GM12892 (cell line): ENCODE results near the gene ARID5B.

Experiments used
- POLR2A ChIP-seq: IDR thresholded peaks from 2 replicates; pipeline ENCODE4 v1.6.1; 2011; ENCODE audit warnings: low read depth, low read length, control low read depth
- POLR2AphosphoS5 ChIP-seq: IDR thresholded peaks from 2 replicates; pipeline ENCODE4 v1.6.1; 2011; ENCODE audit warnings: low read depth, low read length, control low read depth
- TAF1 ChIP-seq: IDR thresholded peaks from 2 replicates; pipeline ENCODE4 v1.6.1; 2011; ENCODE audit warnings: low read depth, mild to moderate bottlenecking, control low read depth, low read length, borderline replicate concordance

DNA sequence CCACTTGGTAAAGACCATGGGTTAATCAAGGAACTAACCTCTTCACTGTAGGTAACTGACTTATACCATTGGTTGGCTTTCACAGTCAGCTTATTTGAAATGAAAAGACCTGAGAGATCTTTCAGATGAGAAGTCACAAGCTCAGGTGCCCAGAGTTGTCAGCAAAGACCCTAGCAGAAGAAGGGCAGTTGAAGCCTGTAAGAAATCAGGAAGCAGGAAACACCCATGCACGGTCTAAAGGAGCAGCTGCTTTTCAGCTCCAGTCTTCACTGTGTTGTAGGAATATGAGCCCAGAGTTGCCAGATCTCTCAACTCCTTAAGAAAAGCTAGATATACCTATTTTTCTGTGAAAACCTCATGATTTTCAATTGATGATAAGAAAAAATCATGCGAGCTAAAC, 130.0 kb downstream of the ARID5B start:
- TF ChIP-seq POLR2AphosphoS5 (no peak), POLR2A (no peak), TAF1 (no peak)
